ENCODE measurements around the gene RAD51B.

Gene RAD51B

DNA sequence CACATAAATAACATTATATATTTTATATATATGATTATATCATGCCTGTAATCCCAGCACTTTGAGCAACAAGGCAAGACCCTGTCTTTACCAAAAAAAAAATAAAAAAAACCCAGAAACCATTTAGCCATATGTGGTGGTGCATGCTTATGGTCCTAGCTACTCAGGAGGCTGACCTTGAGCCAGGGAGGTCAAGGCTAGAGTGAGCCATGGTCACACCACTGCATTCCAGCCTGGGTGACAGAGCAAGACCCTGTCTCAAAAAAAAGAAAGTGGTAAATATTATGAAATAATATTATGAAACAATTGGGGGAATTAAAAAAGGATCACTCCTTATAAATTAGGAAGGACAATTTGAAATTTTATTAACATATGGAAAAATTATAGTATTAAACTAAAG is 16.0 kb downstream of the RAD51B start:
- no peak for TF ChIP-seq CTCF (IDR thresholded peaks at IDR 0.05; ENCODE audit: borderline replicate concordance, insufficient read depth, low read depth, low read length)
- no peak overlapping the region for H3K4me3 ChIP-seq (ENCODE audit: low read depth, low read length)

DNA sequence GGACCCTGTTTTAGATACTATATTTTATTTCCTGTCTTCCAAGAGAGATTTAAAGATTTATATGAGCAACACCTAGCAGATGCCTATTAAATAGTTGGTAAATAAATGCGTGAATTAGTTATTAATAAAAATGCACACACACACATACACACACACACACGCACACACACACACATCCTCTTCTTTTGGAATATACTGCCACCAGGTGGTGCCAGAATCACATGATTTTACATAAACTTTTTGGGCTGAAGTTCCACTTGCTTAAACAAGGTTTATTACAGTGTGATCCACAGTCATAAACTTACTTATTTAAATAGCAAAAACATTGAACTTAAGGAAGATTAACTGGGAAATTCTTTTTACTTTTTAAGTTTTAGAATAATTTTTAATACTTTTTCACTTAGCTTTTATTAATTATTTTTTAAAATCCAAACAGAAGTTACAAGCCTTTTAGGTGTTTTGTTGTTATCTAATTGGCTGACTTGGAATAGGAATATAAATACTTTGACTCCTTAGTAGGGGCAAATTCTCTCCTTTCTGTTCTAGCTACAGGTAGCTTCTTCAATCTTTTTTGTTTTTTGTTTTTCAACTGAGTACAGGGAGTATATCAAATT is 17.5 kb downstream of the RAD51B start:
- no peak overlapping the region for H3K4me3 ChIP-seq (ENCODE audit: low read depth, low read length)
- TF ChIP-seq CTCF (IDR thresholded peaks at IDR 0.05; ENCODE audit: borderline replicate concordance, insufficient read depth, low read depth, low read length), result peak; percentile 46; the same call in 1 of the 2 replicates

DNA sequence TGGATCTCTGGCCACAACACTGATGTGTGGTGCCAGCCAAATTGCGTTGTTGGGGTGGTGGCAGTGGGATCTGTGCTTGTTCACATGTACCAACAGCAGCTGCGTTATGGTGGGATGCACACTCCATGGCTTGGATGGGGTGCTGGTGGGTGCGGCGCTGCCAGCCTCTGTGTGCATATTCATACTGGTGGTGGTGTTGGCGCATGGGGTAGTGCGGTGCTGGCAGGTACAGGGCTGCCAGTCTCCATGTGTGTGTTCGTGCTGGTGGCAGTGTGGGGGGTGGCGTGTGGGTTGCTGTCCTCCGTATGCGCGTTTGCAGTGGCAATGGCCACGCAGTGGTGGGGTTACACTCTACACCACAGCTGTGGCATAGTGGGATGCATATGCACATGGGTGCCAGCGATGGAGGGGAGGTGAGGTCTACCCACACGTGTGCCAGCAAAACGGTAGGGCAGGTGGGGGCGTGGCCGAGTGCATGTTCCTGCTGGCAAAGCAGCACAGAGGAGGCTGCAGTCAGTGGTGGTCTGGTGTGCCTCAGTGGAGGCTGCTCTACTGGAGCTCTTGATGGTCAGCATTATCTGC is 26.5 kb downstream of the RAD51B start:
- TF ChIP-seq CTCF (IDR thresholded peaks at IDR 0.05; ENCODE audit: borderline replicate concordance, insufficient read depth, low read depth, low read length), result no peak
- H3K4me3 ChIP-seq (ENCODE audit: low read depth, low read length), result no peak overlapping the region

GRCh38 chr14:67850066-67850830 is 30.7 kb downstream of the RAD51B start:
- no peak for TF ChIP-seq CTCF (IDR thresholded peaks at IDR 0.05; ENCODE audit: borderline replicate concordance, insufficient read depth, low read depth, low read length)
- H3K4me3 ChIP-seq (ENCODE audit: low read depth, low read length), result no peak overlapping the region

- TF ChIP-seq CTCF (IDR thresholded peaks at IDR 0.05; ENCODE audit: borderline replicate concordance, insufficient read depth, low read depth, low read length), result no peak
- H3K4me3 ChIP-seq (ENCODE audit: low read depth, low read length), result no peak overlapping the region
These were observed 32.3 kb downstream of the RAD51B start for GRCh38 chr14:67851785-67852410.

- no peak for TF ChIP-seq CTCF (IDR thresholded peaks at IDR 0.05; ENCODE audit: borderline replicate concordance, insufficient read depth, low read depth, low read length)
- no peak overlapping the region for H3K4me3 ChIP-seq (ENCODE audit: low read depth, low read length)
These were observed 33.5 kb downstream of the RAD51B start for GRCh38 chr14:67852926-67853604.
